ENCODE measurements around the gene TTLL9.

DNA sequence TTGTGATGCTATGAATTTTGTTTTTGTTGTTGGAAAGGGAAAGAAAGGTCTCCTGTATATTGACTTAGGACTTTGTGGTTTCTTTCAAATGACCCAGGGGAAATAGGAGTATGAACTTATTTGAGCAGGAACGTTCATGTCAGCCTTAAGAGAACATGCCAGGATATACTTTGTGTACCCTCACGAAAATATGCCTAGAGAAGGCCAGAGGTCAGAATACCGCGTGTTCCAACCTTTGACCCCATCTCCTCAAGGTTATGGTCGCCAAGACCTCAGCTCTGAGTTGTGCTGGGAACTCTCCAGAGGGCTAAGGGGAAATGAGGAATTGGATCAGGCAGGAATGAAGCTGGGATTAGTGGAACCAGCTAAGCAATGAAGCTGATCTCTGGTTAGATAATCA lies 11.5 kb downstream of the TTLL9 start:
- TF ChIP-seq, protein P1, sequence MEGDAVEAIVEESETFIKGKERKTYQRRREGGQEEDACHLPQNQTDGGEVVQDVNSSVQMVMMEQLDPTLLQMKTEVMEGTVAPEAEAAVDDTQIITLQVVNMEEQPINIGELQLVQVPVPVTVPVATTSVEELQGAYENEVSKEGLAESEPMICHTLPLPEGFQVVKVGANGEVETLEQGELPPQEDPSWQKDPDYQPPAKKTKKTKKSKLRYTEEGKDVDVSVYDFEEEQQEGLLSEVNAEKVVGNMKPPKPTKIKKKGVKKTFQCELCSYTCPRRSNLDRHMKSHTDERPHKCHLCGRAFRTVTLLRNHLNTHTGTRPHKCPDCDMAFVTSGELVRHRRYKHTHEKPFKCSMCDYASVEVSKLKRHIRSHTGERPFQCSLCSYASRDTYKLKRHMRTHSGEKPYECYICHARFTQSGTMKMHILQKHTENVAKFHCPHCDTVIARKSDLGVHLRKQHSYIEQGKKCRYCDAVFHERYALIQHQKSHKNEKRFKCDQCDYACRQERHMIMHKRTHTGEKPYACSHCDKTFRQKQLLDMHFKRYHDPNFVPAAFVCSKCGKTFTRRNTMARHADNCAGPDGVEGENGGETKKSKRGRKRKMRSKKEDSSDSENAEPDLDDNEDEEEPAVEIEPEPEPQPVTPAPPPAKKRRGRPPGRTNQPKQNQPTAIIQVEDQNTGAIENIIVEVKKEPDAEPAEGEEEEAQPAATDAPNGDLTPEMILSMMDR (IDR thresholded peaks at IDR 0.05), result no peak
- TF ChIP-seq, protein P2, sequence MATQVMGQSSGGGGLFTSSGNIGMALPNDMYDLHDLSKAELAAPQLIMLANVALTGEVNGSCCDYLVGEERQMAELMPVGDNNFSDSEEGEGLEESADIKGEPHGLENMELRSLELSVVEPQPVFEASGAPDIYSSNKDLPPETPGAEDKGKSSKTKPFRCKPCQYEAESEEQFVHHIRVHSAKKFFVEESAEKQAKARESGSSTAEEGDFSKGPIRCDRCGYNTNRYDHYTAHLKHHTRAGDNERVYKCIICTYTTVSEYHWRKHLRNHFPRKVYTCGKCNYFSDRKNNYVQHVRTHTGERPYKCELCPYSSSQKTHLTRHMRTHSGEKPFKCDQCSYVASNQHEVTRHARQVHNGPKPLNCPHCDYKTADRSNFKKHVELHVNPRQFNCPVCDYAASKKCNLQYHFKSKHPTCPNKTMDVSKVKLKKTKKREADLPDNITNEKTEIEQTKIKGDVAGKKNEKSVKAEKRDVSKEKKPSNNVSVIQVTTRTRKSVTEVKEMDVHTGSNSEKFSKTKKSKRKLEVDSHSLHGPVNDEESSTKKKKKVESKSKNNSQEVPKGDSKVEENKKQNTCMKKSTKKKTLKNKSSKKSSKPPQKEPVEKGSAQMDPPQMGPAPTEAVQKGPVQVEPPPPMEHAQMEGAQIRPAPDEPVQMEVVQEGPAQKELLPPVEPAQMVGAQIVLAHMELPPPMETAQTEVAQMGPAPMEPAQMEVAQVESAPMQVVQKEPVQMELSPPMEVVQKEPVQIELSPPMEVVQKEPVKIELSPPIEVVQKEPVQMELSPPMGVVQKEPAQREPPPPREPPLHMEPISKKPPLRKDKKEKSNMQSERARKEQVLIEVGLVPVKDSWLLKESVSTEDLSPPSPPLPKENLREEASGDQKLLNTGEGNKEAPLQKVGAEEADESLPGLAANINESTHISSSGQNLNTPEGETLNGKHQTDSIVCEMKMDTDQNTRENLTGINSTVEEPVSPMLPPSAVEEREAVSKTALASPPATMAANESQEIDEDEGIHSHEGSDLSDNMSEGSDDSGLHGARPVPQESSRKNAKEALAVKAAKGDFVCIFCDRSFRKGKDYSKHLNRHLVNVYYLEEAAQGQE (IDR thresholded peaks at IDR 0.05; ENCODE audit: low read depth, low read length), result no peak
- no peak for TF ChIP-seq EP300 (IDR thresholded peaks at IDR 0.05; ENCODE audit: borderline replicate concordance in 1 of 2, low read depth in 1 of 2, low read length in 1 of 2)
- TF ChIP-seq, protein P3, sequence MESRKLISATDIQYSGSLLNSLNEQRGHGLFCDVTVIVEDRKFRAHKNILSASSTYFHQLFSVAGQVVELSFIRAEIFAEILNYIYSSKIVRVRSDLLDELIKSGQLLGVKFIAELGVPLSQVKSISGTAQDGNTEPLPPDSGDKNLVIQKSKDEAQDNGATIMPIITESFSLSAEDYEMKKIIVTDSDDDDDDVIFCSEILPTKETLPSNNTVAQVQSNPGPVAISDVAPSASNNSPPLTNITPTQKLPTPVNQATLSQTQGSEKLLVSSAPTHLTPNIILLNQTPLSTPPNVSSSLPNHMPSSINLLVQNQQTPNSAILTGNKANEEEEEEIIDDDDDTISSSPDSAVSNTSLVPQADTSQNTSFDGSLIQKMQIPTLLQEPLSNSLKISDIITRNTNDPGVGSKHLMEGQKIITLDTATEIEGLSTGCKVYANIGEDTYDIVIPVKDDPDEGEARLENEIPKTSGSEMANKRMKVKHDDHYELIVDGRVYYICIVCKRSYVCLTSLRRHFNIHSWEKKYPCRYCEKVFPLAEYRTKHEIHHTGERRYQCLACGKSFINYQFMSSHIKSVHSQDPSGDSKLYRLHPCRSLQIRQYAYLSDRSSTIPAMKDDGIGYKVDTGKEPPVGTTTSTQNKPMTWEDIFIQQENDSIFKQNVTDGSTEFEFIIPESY (IDR thresholded peaks at IDR 0.05; ENCODE audit: borderline replicate concordance, low read depth), result no peak
- TF ChIP-seq RAD21 (IDR thresholded peaks at IDR 0.05; ENCODE audit: low read length), result no peak
- TF ChIP-seq SIN3A (IDR thresholded peaks at IDR 0.05; ENCODE audit: borderline replicate concordance, low read depth, low read length), result no peak
- TF ChIP-seq SMC3 (IDR thresholded peaks at IDR 0.05; ENCODE audit: low read depth, low read length), result no peak
- no peak for TF ChIP-seq YY1 (IDR thresholded peaks at IDR 0.05; ENCODE audit: low read depth)
- no peak for TF ChIP-seq GATA2 (CRISPR knock-in tag; IDR thresholded peaks at IDR 0.05)
- TF ChIP-seq, protein P4, sequence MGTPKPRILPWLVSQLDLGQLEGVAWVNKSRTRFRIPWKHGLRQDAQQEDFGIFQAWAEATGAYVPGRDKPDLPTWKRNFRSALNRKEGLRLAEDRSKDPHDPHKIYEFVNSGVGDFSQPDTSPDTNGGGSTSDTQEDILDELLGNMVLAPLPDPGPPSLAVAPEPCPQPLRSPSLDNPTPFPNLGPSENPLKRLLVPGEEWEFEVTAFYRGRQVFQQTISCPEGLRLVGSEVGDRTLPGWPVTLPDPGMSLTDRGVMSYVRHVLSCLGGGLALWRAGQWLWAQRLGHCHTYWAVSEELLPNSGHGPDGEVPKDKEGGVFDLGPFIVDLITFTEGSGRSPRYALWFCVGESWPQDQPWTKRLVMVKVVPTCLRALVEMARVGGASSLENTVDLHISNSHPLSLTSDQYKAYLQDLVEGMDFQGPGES (IDR thresholded peaks at IDR 0.05; ENCODE audit: low read depth, low read length), result no peak

Measured in SK-N-SH (cell line).